SU-DHL-6 (cell line): ENCODE data around the gene GRIK5.

Experiments
- H2AFZ ChIP-seq: fragments of 200-600 bp; sonication (generic); 2 replicates; pipeline ENCODE4 v1.6.1; 2014; ENCODE audit warnings: low read depth, mild to moderate bottlenecking, moderate library complexity, mixed read lengths, antibody characterized with exemption, low read length; ENCODE audit not compliant: severe bottlenecking
- H3F3A ChIP-seq: fragments of 200-600 bp; shearing (Covaris generic); 2 replicates; pipeline ENCODE4 v1.6.0; 2016; ENCODE audit warnings: antibody characterized with exemption, mild to moderate bottlenecking; ENCODE audit not compliant: insufficient read depth
- H3K27ac ChIP-seq: fragments of 200-600 bp; sonication (generic); 2 replicates; pipeline ENCODE4 v1.5.1; 2016; ENCODE audit warnings: low read depth, mild to moderate bottlenecking, low read length, moderate library complexity, mixed read lengths
- H3K27me3 ChIP-seq: fragments of 200-600 bp; sonication (generic), shearing (Covaris generic); 2 replicates; pipeline ENCODE4 v1.6.0; 2014; ENCODE audit warnings: mild to moderate bottlenecking, low read length
- H3K36me3 ChIP-seq: fragments of 200-600 bp; sonication (generic); 2 replicates; pipeline ENCODE4 v1.6.1; 2014; ENCODE audit warnings: mild to moderate bottlenecking, low read length, mixed read lengths
- H3K4me2 ChIP-seq: fragments of 300-600, 200-600 bp; shearing (Covaris generic), sonication (generic); 2 replicates; pipeline ENCODE4 v1.6.0; 2014; ENCODE audit warnings: low read length, low read depth, mild to moderate bottlenecking; ENCODE audit not compliant: poor library complexity, severe bottlenecking
- H3K4me3 ChIP-seq: fragments of 200-600 bp; sonication (generic); 2 replicates; pipeline ENCODE4 v1.5.1; 2014; ENCODE audit warnings: antibody characterized with exemption, low read length, mild to moderate bottlenecking, mixed read lengths; ENCODE audit not compliant: insufficient read depth, poor library complexity, severe bottlenecking
- H3K79me2 ChIP-seq: fragments of 200-600 bp; sonication (generic); 2 replicates; pipeline ENCODE4 v1.6.1; 2014; ENCODE audit warnings: mild to moderate bottlenecking, low read length, moderate library complexity; ENCODE audit not compliant: insufficient read depth
- H3K9ac ChIP-seq: fragments of 200-600 bp; sonication (generic); 2 replicates; pipeline ENCODE4 v1.7.0; 2014; ENCODE audit warnings: mild to moderate bottlenecking, low read length
- H3K9me2 ChIP-seq: fragments of 200-600 bp; sonication (generic); replicated peaks from 2 replicates; pipeline ENCODE4 v1.6.1; 2014; ENCODE audit warnings: low read length; ENCODE audit not compliant: insufficient read depth
- H3K9me3 ChIP-seq: fragments of 200-600 bp; sonication (generic); 2 replicates; pipeline ENCODE4 v1.6.1; 2014; ENCODE audit warnings: low read length, mixed read lengths; ENCODE audit not compliant: insufficient read depth
- H4K20me1 ChIP-seq: fragments of 200-600 bp; sonication (generic); 2 replicates; pipeline ENCODE4 v1.6.1; 2014; ENCODE audit warnings: low read depth, mild to moderate bottlenecking, antibody characterized with exemption, low read length, moderate library complexity, mixed read lengths
- CTCF ChIP-seq: fragments of 200-600 bp; sonication (generic); IDR thresholded peaks from one replicate; pipeline ENCODE4 v1.5.1; 2017; ENCODE audit warnings: antibody characterized with exemption, mild to moderate bottlenecking, low read length, moderate library complexity; ENCODE audit not compliant: insufficient read depth, poor library complexity, severe bottlenecking
- EZH2phosphoT487 ChIP-seq: fragments of 200-600 bp; sonication (generic), shearing (Covaris generic); conservative IDR thresholded peaks from 2 replicates; pipeline ENCODE4 v1.6.1; 2018; ENCODE audit warnings: mild to moderate bottlenecking, antibody characterized with exemption, low read length, moderate library complexity, mixed read lengths

Gene GRIK5

GRCh38 chr19:41991025-41991424, 79.0 kb downstream of the GRIK5 start:
- no peaks in the 10 kb centered on the region for H3F3A ChIP-seq
- no peak overlapping the region for H2AFZ ChIP-seq
- H3K9me3 ChIP-seq = no peaks in the 10 kb centered on the region
- H3K27me3 ChIP-seq = no peaks in the 10 kb centered on the region
- H3K9ac ChIP-seq = no peak overlapping the region
- TF ChIP-seq EZH2phosphoT487 = no peak
- no peak for TF ChIP-seq CTCF
- no peaks in the 10 kb centered on the region for H3K36me3 ChIP-seq
- H3K27ac ChIP-seq = no peak overlapping the region
- H3K79me2 ChIP-seq = peaks cover 3% of the 10 kb centered on the region; the same call in 1 of the 2 replicates
- no peaks in the 10 kb centered on the region for H4K20me1 ChIP-seq
- H3K4me3 ChIP-seq = no peak overlapping the region
- no peaks in the 10 kb centered on the region for H3K9me2 ChIP-seq
- H3K4me2 ChIP-seq = no peak overlapping the region

DNA sequence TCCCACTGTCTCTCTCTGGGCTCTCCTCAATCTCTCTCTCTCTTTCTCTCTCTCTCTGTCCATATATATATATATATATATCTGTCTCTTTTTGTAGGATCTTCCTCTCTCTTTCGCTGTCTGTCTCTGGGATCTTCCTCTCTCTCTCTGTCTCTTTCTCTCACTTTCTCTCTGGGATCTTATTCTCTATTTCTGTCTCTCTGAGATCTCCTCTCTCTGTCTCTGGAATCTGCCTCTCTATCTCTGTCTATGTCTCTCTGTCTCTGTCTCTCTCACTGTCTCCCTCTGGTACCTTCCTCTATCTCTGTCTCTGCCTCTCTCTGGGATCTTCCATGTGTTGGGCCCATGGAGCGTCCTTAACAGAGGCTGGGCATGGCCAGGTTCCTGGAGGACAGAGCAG, 79.4 kb downstream of the GRIK5 start:
- H4K20me1 ChIP-seq = no peaks in the 10 kb centered on the region
- no peak overlapping the region for H3K9ac ChIP-seq
- no peaks in the 10 kb centered on the region for H3K9me3 ChIP-seq
- no peaks in the 10 kb centered on the region for H3K27me3 ChIP-seq
- no peaks in the 10 kb centered on the region for H3K9me2 ChIP-seq
- no peaks in the 10 kb centered on the region for H3F3A ChIP-seq
- no peak overlapping the region for H2AFZ ChIP-seq
- H3K36me3 ChIP-seq = no peaks in the 10 kb centered on the region
- no peak for TF ChIP-seq EZH2phosphoT487
- no peak for TF ChIP-seq CTCF
- H3K27ac ChIP-seq = no peak overlapping the region
- H3K4me3 ChIP-seq = no peak overlapping the region
- H3K79me2 ChIP-seq = peaks cover 3% of the 10 kb centered on the region; the same call in 1 of the 2 replicates
- H3K4me2 ChIP-seq = no peak overlapping the region

DNA sequence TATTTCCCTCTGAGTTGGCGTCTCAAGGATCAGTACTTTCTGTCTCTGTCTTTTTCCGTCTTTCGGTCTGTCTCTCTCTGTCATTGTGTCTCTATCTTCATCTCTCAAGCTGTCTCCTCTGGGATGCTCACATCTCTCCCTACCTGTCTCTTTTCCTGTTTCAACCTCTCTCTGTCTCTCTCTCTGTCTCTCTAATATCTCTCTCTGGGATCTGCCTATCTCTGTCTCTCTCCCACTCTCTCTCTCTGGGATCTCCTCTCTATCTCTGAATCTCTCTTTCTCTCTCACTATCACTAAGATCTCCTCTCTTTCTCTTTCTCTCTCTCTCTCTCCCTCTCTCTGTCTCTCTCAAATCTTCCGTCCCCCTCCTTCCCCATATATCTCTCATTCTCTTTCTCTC, 80.0 kb downstream of the GRIK5 start:
- Histone ChIP-seq H3K9me2 (no peaks in the 10 kb centered on the region), H3F3A (no peaks in the 10 kb centered on the region), H4K20me1 (no peaks in the 10 kb centered on the region), H3K4me2 (no peak overlapping the region), H2AFZ (no peak overlapping the region), H3K27me3 (no peaks in the 10 kb centered on the region), H3K79me2 (peaks cover 3% of the 10 kb centered on the region; the same call in 1 of the 2 replicates), H3K9me3 (no peaks in the 10 kb centered on the region), H3K27ac (no peak overlapping the region), H3K9ac (no peak overlapping the region), H3K36me3 (no peaks in the 10 kb centered on the region), H3K4me3 (no peak overlapping the region)
- TF ChIP-seq CTCF (no peak), EZH2phosphoT487 (no peak)
